Ishikawa (cell line): ENCODE measurements around the gene PRR5L.

Experiments
- CEBPB ChIP-seq: IDR thresholded peaks from 2 replicates; pipeline ENCODE4 v1.6.1; 2012
- CREB1 ChIP-seq: IDR thresholded peaks from 2 replicates; pipeline ENCODE4 v1.6.1; 2012; ENCODE audit warnings: low read depth
- EGR1 ChIP-seq: IDR thresholded peaks from 2 replicates; pipeline ENCODE4 v1.6.1; 2012
- EP300 ChIP-seq: IDR thresholded peaks from 2 replicates; pipeline ENCODE4 v1.6.1; 2012; ENCODE audit warnings: borderline replicate concordance
- NFIC ChIP-seq: IDR thresholded peaks from 2 replicates; pipeline ENCODE4 v1.6.1; 2012
- RAD21 ChIP-seq: IDR thresholded peaks from 2 replicates; pipeline ENCODE4 v1.6.1; 2012; ENCODE audit warnings: low read depth
- REST ChIP-seq: IDR thresholded peaks from 2 replicates; pipeline ENCODE4 v1.6.1; 2012; ENCODE audit warnings: low read depth, mild to moderate bottlenecking
- TAF1 ChIP-seq: IDR thresholded peaks from 2 replicates; pipeline ENCODE4 v1.6.1; 2012; ENCODE audit warnings: low read depth, mild to moderate bottlenecking
- TCF12 ChIP-seq: IDR thresholded peaks from 2 replicates; pipeline ENCODE4 v1.6.1; 2012; ENCODE audit warnings: low read depth
- YY1 ChIP-seq: IDR thresholded peaks from 2 replicates; pipeline ENCODE4 v1.6.1; 2012; ENCODE audit warnings: low read depth
- TF ChIP-seq, protein P1 (sequence below): IDR thresholded peaks from 2 replicates; pipeline ENCODE4 v1.6.1; 2012

GRCh38 chr11:36507824-36508489 lies 211.9 kb downstream of the PRR5L start:
- TF ChIP-seq REST (no peak), EP300 (no peak), EGR1 (no peak), YY1 (no peak), TAF1 (no peak), CEBPB (peak; percentile 30; the same call in 1 of the 2 replicates), CREB1 (no peak), RAD21 (no peak), NFIC (no peak), TCF12 (no peak)
- TF ChIP-seq, protein P1, sequence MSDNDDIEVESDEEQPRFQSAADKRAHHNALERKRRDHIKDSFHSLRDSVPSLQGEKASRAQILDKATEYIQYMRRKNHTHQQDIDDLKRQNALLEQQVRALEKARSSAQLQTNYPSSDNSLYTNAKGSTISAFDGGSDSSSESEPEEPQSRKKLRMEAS = no peak
